Aorta (tissue), 5 donors: ENCODE measurements around the gene CCDC177. TPM values are rescaled to one million over a fixed set of nuclear protein-coding genes. Genes with fewer than 3 reads are reported as not detected.

Experiments used
- ATAC-seq: fragments of 200-7000 bp; cut with Tn5 transposase; one replicate; pipeline ENCODE4 v1.9.1; 2022; ENCODE audit warnings: moderate library complexity; ENCODE audit not compliant: low FRiP score
- DNase-seq, 2 donors: peaks; one replicate each; pipeline ENCODE4 v3.0.0-alpha.2; 2020
- H3K27ac ChIP-seq, 2 donors: one replicate each; pipeline ENCODE4 v1.5.1; 2013; ENCODE audit warnings: low read length in 2 of 2, mild to moderate bottlenecking in 2 of 2, moderate library complexity in 2 of 2, control low read depth in 1 of 2, inconsistent platforms in 1 of 2, low read depth in 1 of 2
- H3K27me3 ChIP-seq, 2 donors: one replicate each; pipeline ENCODE4 v1.6.1; 2013; ENCODE audit warnings: control low read depth in 1 of 2, low read length in 1 of 2, mild to moderate bottlenecking in 1 of 2, moderate library complexity in 1 of 2; ENCODE audit not compliant: insufficient read depth in 2 of 2, control insufficient read depth in 1 of 2
- H3K36me3 ChIP-seq, 2 donors: one replicate each; pipeline ENCODE4 v1.6.1; 2013; ENCODE audit warnings: control low read depth in 1 of 2, low read length in 1 of 2, mild to moderate bottlenecking in 1 of 2; ENCODE audit not compliant: insufficient read depth in 2 of 2, control insufficient read depth in 1 of 2
- H3K4me1 ChIP-seq, 2 donors: one replicate each; pipeline ENCODE4 v1.6.1; 2013; ENCODE audit warnings: low read length in 2 of 2, control low read depth in 1 of 2, mild to moderate bottlenecking in 1 of 2, moderate library complexity in 1 of 2; ENCODE audit not compliant: insufficient read depth in 2 of 2, control insufficient read depth in 1 of 2
- H3K4me3 ChIP-seq, 2 donors: one replicate each; pipeline ENCODE4 v1.5.1; 2013; ENCODE audit warnings: low read length in 2 of 2, control low read depth in 1 of 2, mild to moderate bottlenecking in 1 of 2
- H3K9me3 ChIP-seq: one replicate; pipeline ENCODE4 v1.6.1; 2013; ENCODE audit warnings: mild to moderate bottlenecking, low read length; ENCODE audit not compliant: control insufficient read depth
- WGBS, 2 donors: extraction: QIAGEN DNeasy Blood & Tissue Kit; methylation state at CpG; one replicate each; pipeline ENCODE4 v1.1.7; 2013; 5-methylcytosine and 5-hydroxymethylcytosine counted together
- intact Hi-C, 2 donors: fragments of 100-400 bp; cut with DNase I; formaldehyde crosslinking; loops; one replicate each; pipeline versions ENCODE4 v1.14.2 to v1.15.0; 2022
- polyA plus RNA-seq, 2 donors: library from polyadenylated mRNA; stranded (reverse); fragments of 200-250 nt; gene quantifications; one replicate each; pipeline ENCODE4 v1.2.3, GENCODE V29; 2013
- total RNA-seq, 2 donors: library from RNA; stranded (reverse); fragmentation: NEBNext Ultra II Directional; extraction: Animal tissue kit (Norgen Biotek cat#: 25700); gene quantifications; one replicate each; pipeline ENCODE4 v1.2.1, GENCODE V29; 2021
- donor health status: healthy with polysubstance abuse.
- donor health status: Bipolar disorder and iron deficiency.
- donor health status: DM: no; HTN: no; CAD: no.
- donor health status: DM: no; HTN: no; CAD: no.
- donor health status: DM: yes; HTN: yes; CAD: no.

Gene CCDC177
- total and polyA plus RNA-seq, 4 donors = not detected

DNA sequence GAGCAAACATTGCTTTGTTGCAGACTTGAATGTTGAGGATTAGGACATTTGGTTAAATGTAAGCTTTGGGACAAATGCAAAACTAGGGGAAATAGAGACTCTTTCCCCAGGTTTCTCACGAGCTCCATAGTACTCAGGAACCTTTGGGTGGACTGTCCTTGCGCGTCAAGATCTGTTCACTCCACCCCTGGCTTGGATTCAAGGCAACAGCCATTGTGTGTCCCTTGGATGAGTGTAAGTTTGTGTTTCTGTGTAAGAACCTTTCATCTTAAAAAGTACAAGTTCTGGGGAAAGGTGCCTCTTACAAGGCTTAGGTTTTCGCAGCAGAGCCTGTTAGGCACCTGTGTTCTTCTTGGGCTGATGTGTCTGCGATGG lies 40.4 kb upstream of the CCDC177 start:
- peaks cover 4 to 13% of the 10 kb centered on the region in 2 donors for H3K4me1 ChIP-seq
- no peaks in the 10 kb centered on the region for H3K36me3 ChIP-seq
- intact Hi-C loops = loop anchor here in 1 of 2 donors (5.0 kb wide), 1 partner anchor 42 kb away; no protein-coding TSS in a partner anchor
- H3K27me3 ChIP-seq = no peaks in the 10 kb centered on the region
- no peak overlapping the region for H3K4me3 ChIP-seq
- no peaks in the 10 kb centered on the region for H3K9me3 ChIP-seq
- ATAC-seq = no peak
- 59 to 73% methylated on average over 5 of the region's 5 CpGs for WGBS, 2 donors
- peak overlapping the region in 1 of 2 donors; percentile 87 for H3K27ac ChIP-seq
- DNase-seq = no peak

- peak overlapping the region in 1 of 2 donors; percentile 19 for H3K27ac ChIP-seq
- intact Hi-C loops = loop anchor here in 1 of 2 donors (5.0 kb wide), 2 partner anchors 33 to 53 kb away; no protein-coding TSS in a partner anchor
Observed at GRCh38 chr14:69614592-69614991, 39.9 kb upstream of the CCDC177 start.

GRCh38 chr14:69613312-69614073 lies 38.8 kb upstream of the CCDC177 start:
- Histone ChIP-seq H3K4me1 (peaks cover 3 to 10% of the 10 kb centered on the region in 2 donors), H3K36me3 (no peaks in the 10 kb centered on the region), H3K27me3 (no peaks in the 10 kb centered on the region), H3K4me3 (peak overlapping the region in 1 of 2 donors; percentile 96), H3K9me3 (no peaks in the 10 kb centered on the region), H3K27ac (peak overlapping the region in 1 of 2 donors; percentile 70)
- no peak for DNase-seq
- 50 to 54% methylated on average over 4 of the region's 4 CpGs for WGBS, 2 donors
- ATAC-seq = no peak
- intact Hi-C loops = loop anchor here in 1 of 2 donors (5.0 kb wide), 2 partner anchors 34 to 54 kb away; no protein-coding TSS in a partner anchor

More at GRCh38 chr14:69614592-69614991, 39.9 kb upstream of the CCDC177 start:
- Histone ChIP-seq H3K27me3 (no peaks in the 10 kb centered on the region), H3K36me3 (no peaks in the 10 kb centered on the region), H3K4me1 (peaks cover 3 to 13% of the 10 kb centered on the region in 2 donors), H3K9me3 (no peaks in the 10 kb centered on the region), H3K4me3 (no peak overlapping the region)
- WGBS, 2 donors = 38 to 43% methylated on average over 2 of the region's 2 CpGs
- DNase-seq (peak in 1 of 2 donors; percentile 81), ATAC-seq (no peak)

DNA sequence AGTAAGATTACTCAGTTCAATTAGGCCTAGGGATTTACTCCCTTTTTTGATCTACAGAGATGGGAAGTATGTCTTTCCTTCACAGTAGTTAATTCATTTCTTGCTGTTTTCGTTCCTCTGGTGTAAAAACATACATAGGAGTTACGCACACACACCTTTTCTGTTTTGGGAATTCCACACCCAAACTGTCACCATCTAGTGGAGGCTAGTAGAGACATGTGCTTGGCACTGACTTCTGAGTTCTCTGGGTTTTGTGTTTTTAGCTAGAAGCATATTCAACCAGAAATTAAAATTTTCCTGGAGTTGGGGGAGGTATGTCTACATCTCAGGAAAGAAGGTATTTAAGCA lies 38.1 kb upstream of the CCDC177 start:
- Histone ChIP-seq H3K4me3 (peak overlapping the region; percentile 68 to 96), H3K27ac (peak overlapping the region; percentile 85 to 100), H3K9me3 (no peaks in the 10 kb centered on the region), H3K4me1 (peaks cover 3 to 10% of the 10 kb centered on the region in 2 donors), H3K27me3 (no peaks in the 10 kb centered on the region), H3K36me3 (no peaks in the 10 kb centered on the region)
- no peak for DNase-seq
- no peak for ATAC-seq
- intact Hi-C loops = loop anchor here in 1 of 2 donors (5.0 kb wide), 2 partner anchors 35 to 55 kb away; no protein-coding TSS in a partner anchor
- 2% methylated on average over 2 of the region's 2 CpGs for WGBS, 2 donors

DNA sequence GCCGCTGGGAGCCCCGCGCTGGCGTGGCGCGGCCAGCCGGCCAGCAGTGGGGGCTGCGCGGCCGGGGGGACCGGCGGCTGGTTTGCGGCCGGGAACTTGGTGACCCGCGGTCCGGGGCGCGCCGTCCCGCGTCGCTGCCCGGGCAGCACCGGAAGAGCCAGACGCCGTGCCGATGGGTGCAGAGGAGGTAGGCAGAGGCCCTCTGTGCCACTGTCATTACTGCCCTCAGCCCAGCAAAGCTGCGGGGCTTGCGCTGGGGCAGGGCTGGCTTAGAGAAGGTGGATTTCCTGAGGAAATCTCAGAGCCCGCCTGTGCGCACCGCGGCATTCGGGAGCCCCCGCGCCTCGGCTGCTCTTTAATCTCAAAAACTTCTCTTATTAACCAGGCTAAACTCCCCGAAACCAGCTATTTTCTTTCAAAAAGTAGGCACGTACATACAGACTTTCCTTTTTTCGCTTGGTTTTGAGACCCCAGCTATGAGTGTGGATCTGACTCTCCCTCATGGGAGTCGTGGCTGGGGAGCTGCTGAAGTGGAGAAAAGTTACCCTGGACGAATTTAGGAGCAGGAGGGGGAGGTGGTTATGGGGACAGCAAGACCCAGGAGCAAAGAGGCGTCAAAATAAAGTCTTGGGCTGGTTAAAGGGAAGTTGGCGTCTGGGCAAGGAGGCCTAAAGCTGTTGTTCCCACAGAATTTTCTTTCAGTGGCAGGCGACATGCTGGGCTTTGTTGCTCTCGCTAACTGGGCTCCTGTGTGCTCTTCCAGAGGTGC lies 37.5 kb upstream of the CCDC177 start:
- 0% methylated on average over 30 to 47 of the region's 47 CpGs for WGBS, 2 donors
- ATAC-seq (peak; percentile 45), DNase-seq (peak; percentile 51 to 80)
- Histone ChIP-seq H3K36me3 (no peaks in the 10 kb centered on the region), H3K27me3 (no peaks in the 10 kb centered on the region), H3K4me3 (peak overlapping the region; percentile 68 to 96), H3K27ac (peak overlapping the region; percentile 85 to 100), H3K4me1 (peaks cover 3 to 10% of the 10 kb centered on the region in 2 donors), H3K9me3 (no peaks in the 10 kb centered on the region)
- intact Hi-C loops = loop anchor here in 1 of 2 donors (5.0 kb wide), 2 partner anchors 35 to 55 kb away; no protein-coding TSS in a partner anchor

- Histone ChIP-seq H3K36me3 (no peaks in the 10 kb centered on the region), H3K9me3 (no peaks in the 10 kb centered on the region), H3K4me1 (peaks cover 3 to 10% of the 10 kb centered on the region in 2 donors), H3K4me3 (peak within 1 kb of the TSS; percentile 68 to 96), H3K27ac (peak within 1 kb of the TSS; percentile 97 to 100), H3K27me3 (no peaks in the 10 kb centered on the region)
- DNase-seq = peak; percentile 95 to 97
- intact Hi-C loops = loop anchor here (2.0 to 5.0 kb wide), 4 partner anchors 36 to 105 kb away; no protein-coding TSS in a partner anchor
- ATAC-seq = peak; percentile 93
- WGBS, 2 donors = 0 to 1% methylated on average over 69 to 105 of the region's 105 CpGs
Observed at GRCh38 chr14:69611172-69612013, 36.7 kb upstream of the CCDC177 start, which contains the start of gene SUSD6. Gene SUSD6, plus strand, starts transcription at chr14:69611596. Its CDS starts 46,997 bp downstream, at chr14:69658593.

DNA sequence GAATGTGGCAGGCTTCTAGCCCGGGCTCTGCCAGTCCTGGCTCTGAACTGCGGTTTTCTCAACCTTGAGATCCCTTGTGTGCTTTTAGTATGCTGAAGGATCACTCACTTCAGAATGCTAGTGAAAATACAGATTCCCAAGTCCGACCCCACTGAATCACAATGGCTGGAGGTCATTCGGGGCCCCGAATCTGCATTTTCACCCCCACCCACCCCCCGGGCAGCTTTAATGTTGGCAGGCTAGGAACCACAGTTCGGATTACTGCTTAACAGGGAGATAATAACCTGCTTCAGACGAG lies 36.2 kb upstream of the CCDC177 start:
- Histone ChIP-seq H3K36me3 (no peaks in the 10 kb centered on the region), H3K4me3 (peak overlapping the region; percentile 36 to 75), H3K9me3 (no peaks in the 10 kb centered on the region), H3K4me1 (peaks cover 3 to 6% of the 10 kb centered on the region in 2 donors), H3K27me3 (no peaks in the 10 kb centered on the region), H3K27ac (peak overlapping the region; percentile 78 to 83)
- 4 to 5% methylated on average over 8 of the region's 8 CpGs for WGBS, 2 donors
- DNase-seq = no peak
- ATAC-seq = no peak
- intact Hi-C loops = loop anchor here (2.0 to 5.0 kb wide), 4 partner anchors 36 to 106 kb away; no protein-coding TSS in a partner anchor
